ENCODE measurements around the gene CCNT1. TPM values are rescaled to one million over a fixed set of nuclear protein-coding genes. Genes with fewer than 3 reads are reported as not detected.

The CCNT1 gene
- total and polyA plus RNA-seq, 2 of the 13 experiments (the other 11 are each of a cell fraction or from before 2014, with no cell fraction given): 18.0 to 28.2 TPM

- no peak for TF ChIP-seq CHD4 (IDR thresholded peaks at IDR 0.05; ENCODE audit: borderline replicate concordance, low read length)
- TF ChIP-seq ZNF704 (CRISPR knock-in tag; IDR thresholded peaks at IDR 0.05; ENCODE audit: borderline replicate concordance): peak; percentile 54; the same call in 1 of the 2 replicates
- peak; percentile 79 for TF ChIP-seq ZNF891 (CRISPR knock-in tag; IDR thresholded peaks at IDR 0.05)
- no peak for TF ChIP-seq RELA (CRISPR knock-in tag; IDR thresholded peaks at IDR 0.05)
- peak; percentile 79; the same call in 1 of the 2 replicates for TF ChIP-seq POGK (CRISPR knock-in tag; conservative IDR thresholded peaks at IDR 0.05)
- peak; percentile 54; the same call in 1 of the 2 replicates for TF ChIP-seq JUN (CRISPR knock-in tag; IDR thresholded peaks at IDR 0.05)
- no peak for TF ChIP-seq FOXJ3 (CRISPR knock-in tag; IDR thresholded peaks at IDR 0.05; ENCODE audit: borderline replicate concordance)
- TF ChIP-seq ZBTB7A (CRISPR knock-in tag; IDR thresholded peaks at IDR 0.05): no peak
- TF ChIP-seq EEA1 (CRISPR knock-in tag; IDR thresholded peaks at IDR 0.05; ENCODE audit: borderline replicate concordance): 0 out of 2 replicates have a peak, but pooled peaks have one; percentile 29
- TF ChIP-seq TAF1 (CRISPR knock-in tag; IDR thresholded peaks at IDR 0.05): peak; percentile 99
- TF ChIP-seq PPARG (CRISPR knock-in tag; conservative IDR thresholded peaks at IDR 0.05): peak; percentile 49; the same call in 1 of the 2 replicates
- no peak for TF ChIP-seq ZNF496 (CRISPR knock-in tag; IDR thresholded peaks at IDR 0.05; ENCODE audit: insufficient replicate concordance)
- no peak for TF ChIP-seq PHF5A (CRISPR knock-in tag; IDR thresholded peaks at IDR 0.05; ENCODE audit: low read depth, unreplicated experiment)
- TF ChIP-seq ZNF407 (CRISPR knock-in tag; IDR thresholded peaks at IDR 0.05; ENCODE audit: not compliant biosample characterization): peak; percentile 76
- TF ChIP-seq YEATS4 (CRISPR knock-in tag; IDR thresholded peaks at IDR 0.05; ENCODE audit: borderline replicate concordance): peak; percentile 90
- peak; percentile 51; the same call in 1 of the 2 replicates for TF ChIP-seq ZNF547 (CRISPR knock-in tag; IDR thresholded peaks at IDR 0.05)
These were observed 34.6 kb downstream of the CCNT1 start, which contains the start of gene KANSL2 (continued) for GRCh38 chr12:48681710-48682532.
